MCF 10A (cell line): Measurements from ENCODE around the gene FOXP1. TPM values are rescaled to one million over a fixed set of nuclear protein-coding genes. Genes with fewer than 3 reads are reported as not detected.

Source experiments
- Bru-seq: library from RNA; stranded (reverse); fragments of 400-500 nt; gene quantifications from one replicate; lab custom pipeline; 2021; lab: Mats Ljungman, UMichigan
- BruChase-seq, 2 experiments: library from RNA; stranded (reverse); fragments of 400-500 nt; gene quantifications; one replicate each; lab custom pipeline; 2021; lab: Mats Ljungman, UMichigan
- BruUV-seq: library from RNA; stranded (reverse); fragments of 400-500 nt; replicated peaks from 2 replicates; lab custom pipeline; 2021; lab: Mats Ljungman, UMichigan
- CTCF ChIA-PET: fragments of 300-600 bp; sonication (Branson Sonifier 250); formaldehyde crosslinking; extraction: SDS; loops from one replicate; lab custom pipeline; 2021; ENCODE audit warnings: antibody characterized with exemption, inconsistent platforms; lab: Yijun Ruan, JAX
- POLR2A ChIA-PET: fragments of 300-600, 350-650 bp; sonication (Branson Sonifier 250); formaldehyde crosslinking; extraction: SDS; loops from one replicate; lab custom pipeline; 2020; ENCODE audit warnings: antibody characterized with exemption, inconsistent platforms; lab: Yijun Ruan, JAX
- DNase-seq: peaks from one replicate; pipeline ENCODE4 v3.0.0-alpha.2; 2018; ENCODE audit not compliant: unreplicated experiment
- H3K27ac Mint-ChIP-seq: one replicate; pipeline ENCODE4 v1.8.0; 2022; ENCODE audit warnings: mild to moderate bottlenecking, low read depth, mixed read lengths; ENCODE audit not compliant: unreplicated experiment
- H3K27me3 Mint-ChIP-seq: one replicate; pipeline ENCODE4 v1.8.0; 2022; ENCODE audit warnings: mixed read lengths; ENCODE audit not compliant: insufficient read depth, unreplicated experiment
- H3K36me3 Mint-ChIP-seq: one replicate; pipeline ENCODE4 v1.8.0; 2022; ENCODE audit warnings: mild to moderate bottlenecking, moderate library complexity, mixed read lengths; ENCODE audit not compliant: insufficient read depth, unreplicated experiment
- H3K4me1 Mint-ChIP-seq: one replicate; pipeline ENCODE4 v1.8.0; 2022; ENCODE audit warnings: mixed read lengths; ENCODE audit not compliant: insufficient read depth, unreplicated experiment
- H3K4me3 Mint-ChIP-seq: one replicate; pipeline ENCODE4 v1.8.0; 2022; ENCODE audit warnings: mild to moderate bottlenecking, moderate library complexity, mixed read lengths; ENCODE audit not compliant: unreplicated experiment
- H3K9me3 Mint-ChIP-seq: one replicate; pipeline ENCODE4 v1.8.0; 2022; ENCODE audit warnings: mixed read lengths; ENCODE audit not compliant: unreplicated experiment
- CTCF ChIP-seq: fragments of 200-600 bp; IDR thresholded peaks from one replicate; pipeline ENCODE4 v1.8.0; 2022; ENCODE audit warnings: antibody characterized with exemption, mild to moderate bottlenecking; ENCODE audit not compliant: unreplicated experiment
- intact Hi-C: fragments of 100-400 bp; cut with micrococcal nuclease; formaldehyde crosslinking; loops from 2 replicates; pipeline ENCODE4 v1.14.1; 2022
- long read RNA-seq: library from polyadenylated mRNA; stranded (forward); transcript quantifications from one replicate; pipeline ENCODE4 v2.0.0, GENCODE V29; 2022
- total RNA-seq: library from RNA; stranded (reverse); gene quantifications from 2 replicates; pipeline ENCODE4 v1.2.3, GENCODE V29; 2022

FOXP1 gene
- 49.0 and 51.1 TPM in 2 replicates for total RNA-seq
- Bru-seq, nascent RNA: percentile 90 among the genes with signal in this experiment
- BruChase-seq, experiment 1, labeled RNA remaining after a 6-hour chase: percentile 94 among the genes with signal in this experiment
- BruChase-seq, experiment 2, labeled RNA remaining after a 2-hour chase: percentile 96 among the genes with signal in this experiment
- long read RNA-seq, transcript FOXP1-273 (15 exons, 1,948 nt): major isoform, 5 of 30 reads
- long read RNA-seq, partial matches to known transcripts: 4 of 30 reads
- long read RNA-seq, other reads (novel, unspliced or antisense): 18 of 30 reads

DNA sequence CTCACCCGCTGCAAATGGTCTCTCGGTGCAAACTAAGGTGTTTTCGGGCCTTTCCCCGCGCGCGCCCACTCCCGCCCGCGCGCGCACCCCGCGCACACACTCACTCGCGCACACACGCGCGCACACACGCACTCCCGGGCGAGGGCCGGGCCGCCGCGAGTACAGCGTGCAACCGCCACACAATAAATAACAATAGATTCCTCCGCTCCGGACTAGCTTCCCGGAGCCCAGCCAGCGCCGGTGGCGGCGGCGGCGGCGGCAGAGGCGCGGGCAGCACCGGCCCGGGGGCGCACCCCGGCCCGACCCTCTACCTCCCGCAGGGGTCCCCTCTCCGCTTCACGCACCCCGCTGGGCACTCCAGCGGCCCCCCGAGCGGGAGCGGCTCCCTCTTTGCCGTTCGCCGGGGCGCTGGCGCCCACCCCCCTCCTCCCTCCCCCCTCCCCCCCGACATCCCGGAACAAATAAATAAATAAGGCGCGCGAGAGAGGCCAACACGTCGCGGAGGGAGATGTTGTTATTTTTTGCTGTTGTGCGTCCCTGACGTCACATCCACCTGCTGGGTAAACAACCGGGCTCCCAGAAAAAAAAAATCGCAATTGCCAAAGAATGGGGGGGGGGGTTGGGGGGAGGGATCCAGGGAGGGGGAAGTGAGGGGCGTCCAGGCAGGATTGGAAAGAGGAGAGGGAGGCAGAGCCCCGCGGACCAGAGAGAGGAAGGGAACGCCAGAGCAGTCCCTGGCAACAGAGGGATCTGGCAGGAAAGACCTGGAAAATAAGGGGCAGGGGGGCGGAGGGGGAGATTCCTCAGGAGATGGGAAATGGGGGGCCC, at the start of gene FOXP1:
FOXP1 (minus strand) TSS at position 163 of the 828 bp plus-strand sequence. CDS start 385,347 bp downstream, outside the sequence.
- CTCF ChIA-PET: interaction anchor here (0.6 to 3.5 kb wide), 18 partner anchors 10 to 1051 kb away, joined by 3 to 23 read pairs (median 4); no protein-coding TSS in a partner anchor
- no peaks in the 10 kb centered on the region for H3K27me3 Mint-ChIP-seq
- H3K9me3 Mint-ChIP-seq: no peaks in the 10 kb centered on the region
- peak; percentile 64 for DNase-seq
- no TSS peak for BruUV-seq
- H3K27ac Mint-ChIP-seq: peak within 1 kb of the TSS; percentile 97
- peaks cover 18% of the 10 kb centered on the region for H3K36me3 Mint-ChIP-seq
- intact Hi-C loops: loop anchor here (1.0 to 10.0 kb wide), 5 partner anchors 87 to 369 kb away; no protein-coding TSS in a partner anchor
- no peak for TF ChIP-seq CTCF
- H3K4me1 Mint-ChIP-seq: peaks cover 13% of the 10 kb centered on the region
- H3K4me3 Mint-ChIP-seq: peak within 1 kb of the TSS; percentile 85
- POLR2A ChIA-PET: interaction anchor here (0.6 to 5.9 kb wide), 36 partner anchors 10 to 633 kb away, joined by 3 to 219 read pairs (median 4); no protein-coding TSS in a partner anchor

DNA sequence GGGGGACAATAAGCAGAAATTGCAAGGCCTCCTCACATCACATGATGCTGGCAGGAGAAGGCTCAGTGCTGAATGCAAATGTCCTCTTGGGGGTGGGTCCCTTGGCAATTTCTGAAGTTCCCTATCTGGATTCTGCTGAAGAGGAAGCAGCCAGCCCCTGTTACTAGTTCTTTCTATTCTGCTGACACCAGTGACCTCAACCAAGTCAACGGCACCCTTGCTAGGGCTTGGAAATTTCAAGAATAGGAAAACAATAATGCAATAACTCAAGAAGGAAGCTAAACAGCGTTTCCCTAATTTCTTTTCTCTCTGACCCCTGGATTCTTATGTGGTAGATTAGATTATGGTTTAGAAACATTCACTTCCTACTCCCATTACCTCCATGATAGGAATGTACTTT, 46.2 kb upstream of the FOXP1 start:
- H3K4me3 Mint-ChIP-seq: no peak overlapping the region
- no peaks in the 10 kb centered on the region for H3K36me3 Mint-ChIP-seq
- no peaks in the 10 kb centered on the region for H3K4me1 Mint-ChIP-seq
- POLR2A ChIA-PET: no interaction called here
- H3K27me3 Mint-ChIP-seq: no peaks in the 10 kb centered on the region
- peaks cover 9% of the 10 kb centered on the region for H3K9me3 Mint-ChIP-seq
- intact Hi-C loops: no loop called here
- H3K27ac Mint-ChIP-seq: no peak overlapping the region
- BruUV-seq: no TSS peak
- no peak for DNase-seq
- CTCF ChIA-PET: no interaction called here
- no peak for TF ChIP-seq CTCF

GRCh38 chr3:71629289-71629688, 45.8 kb upstream of the FOXP1 start:
- no peaks in the 10 kb centered on the region for H3K36me3 Mint-ChIP-seq
- CTCF ChIA-PET: no interaction called here
- no TSS peak for BruUV-seq

More at GRCh38 chr3:71629289-71629688, 45.8 kb upstream of the FOXP1 start:
- Mint-ChIP-seq H3K9me3 (peaks cover 9% of the 10 kb centered on the region), H3K4me1 (no peaks in the 10 kb centered on the region), H3K27ac (no peak overlapping the region), H3K27me3 (no peaks in the 10 kb centered on the region), H3K4me3 (no peak overlapping the region)
- intact Hi-C loops: no loop called here
- POLR2A ChIA-PET: interaction anchor here (0.6 kb wide), 1 partner anchor 18 kb away, joined by 3 read pairs; no protein-coding TSS in a partner anchor
- TF ChIP-seq CTCF: no peak
- no peak for DNase-seq
